Activated T-cell treated with anti-CD3 and anti-CD28 coated beads for 24 hours (primary cell): Measurements from ENCODE around the gene SKOR1.

Experiments
- DNase-seq: peaks from one replicate; pipeline ENCODE4 v3.0.0-alpha.2; 2020; ENCODE audit warnings: low read depth

Gene SKOR1

GRCh38 chr15:67794832-67795574 lies 30.3 kb upstream of the SKOR1 start:
- DNase-seq, result peak; percentile 26

DNA sequence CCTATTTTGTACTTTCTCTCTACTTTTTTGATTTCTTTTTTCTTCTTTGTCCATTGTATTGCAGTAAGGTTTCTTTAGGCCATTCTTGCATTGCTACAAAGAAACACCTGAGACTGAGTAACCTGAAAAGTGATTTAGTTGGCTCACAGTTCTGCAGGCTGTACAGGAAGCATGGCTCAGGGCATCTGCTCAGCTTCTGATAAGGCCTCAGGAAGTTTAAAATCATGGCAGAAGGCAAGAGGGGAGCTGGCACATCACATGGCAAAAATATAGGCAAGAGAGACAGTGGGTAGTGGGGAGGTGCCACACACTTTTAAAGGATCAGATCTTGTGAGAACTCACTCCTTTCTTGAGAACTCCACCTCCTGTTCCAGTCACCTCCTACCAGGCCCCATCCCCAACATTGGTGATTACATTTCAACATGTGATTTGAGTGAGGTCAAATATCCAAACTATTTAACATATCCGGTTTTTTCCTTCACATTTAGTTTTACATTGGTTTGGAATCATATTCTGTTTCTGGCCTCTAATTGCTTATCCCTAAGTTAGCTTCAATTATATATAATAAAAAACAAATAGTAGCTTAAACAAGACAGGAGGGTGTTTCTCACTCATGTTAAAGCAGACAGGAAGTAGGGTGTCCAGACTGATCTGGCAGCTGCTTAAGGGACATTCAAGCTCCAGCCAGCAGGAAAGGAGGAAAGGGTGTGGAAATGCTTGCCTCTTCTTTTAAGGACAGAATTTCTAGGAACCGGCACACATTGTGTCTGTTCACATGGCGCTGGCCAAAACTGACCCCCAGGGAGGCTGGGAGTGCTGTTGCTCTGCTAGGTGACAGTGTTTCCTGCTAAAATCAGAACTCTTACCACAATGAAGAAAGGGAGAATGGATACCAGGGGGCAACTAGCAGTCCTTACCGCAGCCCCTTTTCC lies 28.8 kb upstream of the SKOR1 start:
- DNase-seq, result no peak

DNA sequence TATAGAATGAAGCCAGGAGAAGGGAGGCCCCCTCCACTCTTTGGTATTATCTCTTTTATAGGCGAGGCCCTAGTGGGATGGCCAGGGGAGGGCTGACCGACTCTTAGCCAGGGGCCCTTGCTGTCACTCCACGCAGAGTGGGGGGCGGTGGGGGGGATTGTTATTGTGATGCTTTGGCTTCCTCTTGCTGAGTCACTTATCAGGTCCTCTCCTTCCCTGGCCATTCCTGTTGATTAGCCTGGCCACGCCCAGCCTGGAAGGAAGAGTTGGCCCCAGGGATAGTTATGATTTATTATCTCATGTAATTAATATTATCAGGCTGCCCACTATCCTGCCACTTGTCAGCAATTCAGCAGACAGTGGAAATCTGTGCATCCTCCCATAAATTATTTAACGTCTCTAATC lies 25.5 kb upstream of the SKOR1 start:
- DNase-seq, result no peak

DNA sequence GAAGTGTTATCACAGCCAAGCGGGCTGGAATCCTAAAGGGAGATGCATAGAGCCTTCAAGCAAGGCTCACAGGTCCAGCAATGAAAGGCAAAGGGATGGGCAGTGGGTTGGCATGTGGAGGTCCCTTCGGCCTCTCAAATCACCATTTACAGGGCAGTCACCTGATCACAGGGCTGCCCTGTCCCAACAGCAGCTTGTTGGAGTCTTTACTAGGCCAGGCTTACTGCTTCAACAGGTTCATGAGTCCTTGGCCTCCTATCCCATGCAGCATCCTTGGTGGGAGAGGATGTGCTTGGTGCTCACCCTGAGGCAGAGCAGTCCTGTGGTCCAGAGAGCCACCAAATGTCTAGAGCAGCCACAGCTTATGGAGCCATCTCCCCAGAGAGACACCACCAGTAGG lies 24.2 kb upstream of the SKOR1 start:
- DNase-seq, result no peak

DNA sequence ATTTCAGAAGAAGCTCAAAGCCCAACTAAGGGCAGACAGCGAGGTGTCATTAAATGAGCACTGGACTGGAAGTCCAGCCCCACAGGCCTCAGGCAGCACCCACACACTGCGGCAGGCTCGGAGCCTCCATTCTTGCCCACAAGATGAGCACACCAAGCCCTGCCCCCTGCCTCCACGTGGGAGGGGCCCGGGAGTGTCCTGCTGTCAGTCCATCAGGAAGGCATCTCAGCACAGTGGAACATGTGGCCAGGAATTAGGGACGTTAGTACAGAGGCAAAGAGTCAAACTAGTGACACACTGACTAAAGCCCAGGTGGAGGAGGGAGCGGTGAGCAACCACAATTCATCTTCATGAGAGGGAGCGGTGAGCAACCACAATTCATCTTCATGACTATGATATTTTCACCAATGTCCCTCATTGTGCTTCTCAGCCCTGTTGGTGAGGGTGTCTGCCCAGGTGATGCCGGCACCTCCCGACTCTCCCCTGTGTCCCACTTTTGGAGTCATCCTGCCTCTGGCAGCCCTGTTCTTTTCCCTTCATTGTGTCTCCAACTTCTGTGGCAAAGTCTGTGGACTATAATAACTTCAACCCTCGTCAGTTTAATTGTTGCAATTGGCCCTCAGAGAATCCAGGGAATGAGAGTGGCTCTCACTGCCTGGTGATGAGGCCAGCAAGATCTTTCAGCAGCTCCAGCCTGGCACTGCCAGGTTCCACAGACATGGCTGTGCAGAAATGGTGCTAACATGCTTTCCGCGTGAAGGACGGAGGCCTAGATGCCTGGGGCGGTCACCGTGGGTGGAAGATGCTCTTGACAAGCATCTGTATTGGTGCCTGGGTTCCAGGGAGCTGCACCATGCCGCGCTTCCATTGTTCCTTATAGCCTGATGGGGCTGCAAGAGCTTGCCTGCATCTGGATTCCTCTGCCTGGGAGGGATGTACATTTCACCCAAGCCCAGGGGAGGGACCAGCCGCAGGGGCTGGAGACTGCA lies 23.1 kb upstream of the SKOR1 start:
- DNase-seq, result no peak

DNA sequence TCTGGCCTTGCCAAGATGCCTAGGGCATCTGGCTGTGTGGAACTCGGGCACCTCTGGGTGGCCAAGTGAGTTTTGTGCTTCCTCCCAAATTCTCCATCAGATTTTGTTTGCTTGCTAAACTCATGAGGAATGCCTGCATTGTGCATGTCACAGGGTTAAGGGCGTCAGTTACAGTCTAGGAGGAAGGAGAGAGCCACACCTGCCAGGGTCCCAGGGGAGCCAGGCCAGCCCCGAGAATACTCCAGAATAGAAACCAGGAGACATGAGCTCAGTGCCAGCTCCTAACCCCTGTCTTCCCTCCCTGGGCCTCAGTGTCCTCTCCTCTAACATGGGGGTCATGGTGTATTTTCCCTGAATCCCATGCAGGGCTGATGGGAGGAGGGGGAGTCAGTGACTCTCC lies 22.0 kb upstream of the SKOR1 start:
- no peak for DNase-seq

DNA sequence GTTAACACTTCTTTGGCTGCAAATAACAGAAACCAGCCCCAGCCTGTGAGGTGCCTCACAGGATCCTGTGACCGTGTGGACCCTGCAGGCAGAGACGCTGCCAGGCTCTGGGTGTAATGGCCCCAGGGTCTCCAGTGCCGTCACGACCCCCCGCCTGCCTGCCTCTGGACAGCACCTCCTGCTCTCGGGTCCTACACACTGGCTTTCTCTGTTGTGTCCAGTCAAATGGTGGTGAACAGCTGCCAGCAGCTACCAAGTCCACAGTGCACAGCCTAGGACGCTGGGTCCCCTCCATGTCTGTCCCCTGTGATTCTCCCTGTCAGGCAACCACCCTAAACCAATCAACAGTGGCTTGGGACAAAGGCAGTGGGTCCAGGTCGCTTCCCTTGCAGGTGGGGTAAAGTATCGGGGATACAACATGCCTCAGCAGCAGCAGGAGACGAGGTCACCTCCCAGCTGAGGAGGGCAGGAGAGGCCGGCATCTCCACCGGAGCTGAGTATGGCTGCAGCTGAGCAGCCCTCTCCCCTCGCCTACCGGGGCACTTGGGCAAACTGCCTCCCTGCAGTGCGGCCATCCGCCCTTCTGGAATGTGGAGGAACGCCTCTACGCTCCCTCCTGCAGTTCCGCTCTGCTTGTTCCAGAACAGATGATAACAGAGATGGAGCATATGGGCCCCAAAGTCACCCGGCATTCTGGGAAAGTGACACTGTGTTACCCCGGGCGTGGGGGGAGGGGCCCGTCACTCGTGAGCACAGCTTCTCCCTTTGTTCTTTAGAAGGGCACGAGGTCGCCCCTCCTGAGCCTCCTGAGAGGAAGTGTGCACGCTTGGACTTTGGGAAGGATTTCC lies 21.1 kb upstream of the SKOR1 start:
- no peak for DNase-seq

DNA sequence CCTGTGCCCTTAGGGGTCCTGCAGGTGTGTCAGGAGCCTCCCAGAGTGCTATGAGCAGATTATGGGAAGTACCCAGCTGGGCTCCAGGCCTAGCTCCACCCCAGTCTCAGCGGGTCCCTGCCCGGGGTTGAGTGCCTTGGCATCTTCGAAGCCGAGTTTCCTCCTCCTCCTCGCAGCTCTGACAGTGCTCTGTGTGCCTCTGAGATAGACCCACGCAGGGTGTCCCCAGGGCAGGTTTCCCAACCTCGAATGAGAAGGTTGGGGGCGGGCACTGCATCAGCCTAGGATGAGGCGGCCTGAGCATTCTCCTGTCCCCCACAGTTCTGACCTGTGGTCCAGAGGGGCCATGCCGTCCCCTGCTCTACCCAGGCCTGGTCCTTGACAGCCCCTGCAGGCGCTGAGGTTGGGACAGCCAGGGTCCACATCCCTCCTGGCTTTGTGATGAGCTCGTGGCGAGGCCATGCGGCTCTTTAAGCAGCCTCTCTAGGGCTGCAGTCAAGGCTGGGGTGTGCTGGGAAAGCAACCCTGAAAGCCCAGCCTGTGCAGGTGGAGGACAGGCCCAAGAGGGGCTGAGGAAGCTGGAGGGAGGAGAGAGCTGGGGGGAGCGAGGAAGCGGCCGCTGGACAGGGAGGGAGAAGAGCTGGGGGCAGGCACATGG lies 20.2 kb upstream of the SKOR1 start:
- DNase-seq, result no peak

- no peak for DNase-seq
Measured at GRCh38 chr15:67805666-67806516, 19.4 kb upstream of the SKOR1 start.

DNA sequence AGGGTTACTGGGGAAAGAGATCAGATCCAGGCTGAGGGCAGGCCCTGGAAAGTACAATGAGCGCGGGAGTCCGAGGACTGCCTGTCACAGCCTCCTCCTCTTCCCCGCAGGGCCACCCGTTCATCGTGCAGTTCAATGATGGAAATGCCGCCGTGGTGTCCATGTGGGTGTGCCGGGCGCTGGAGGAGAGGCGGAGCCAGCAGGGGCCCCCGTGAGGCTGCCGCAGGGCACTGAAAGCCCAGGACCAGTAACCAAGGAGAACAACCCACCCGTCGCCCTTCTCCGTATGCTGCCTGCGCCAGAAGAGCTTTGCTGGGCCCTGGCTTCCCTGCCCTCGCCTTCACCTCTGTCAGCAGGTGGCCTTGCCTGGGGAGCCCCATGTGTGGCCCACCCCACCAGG lies 18.8 kb upstream of the SKOR1 start:
- no peak for DNase-seq

GRCh38 chr15:67807141-67807540 lies 18.2 kb upstream of the SKOR1 start:
- no peak for DNase-seq

- no peak for DNase-seq
Measured at GRCh38 chr15:67807836-67808235, 17.5 kb upstream of the SKOR1 start.

DNA sequence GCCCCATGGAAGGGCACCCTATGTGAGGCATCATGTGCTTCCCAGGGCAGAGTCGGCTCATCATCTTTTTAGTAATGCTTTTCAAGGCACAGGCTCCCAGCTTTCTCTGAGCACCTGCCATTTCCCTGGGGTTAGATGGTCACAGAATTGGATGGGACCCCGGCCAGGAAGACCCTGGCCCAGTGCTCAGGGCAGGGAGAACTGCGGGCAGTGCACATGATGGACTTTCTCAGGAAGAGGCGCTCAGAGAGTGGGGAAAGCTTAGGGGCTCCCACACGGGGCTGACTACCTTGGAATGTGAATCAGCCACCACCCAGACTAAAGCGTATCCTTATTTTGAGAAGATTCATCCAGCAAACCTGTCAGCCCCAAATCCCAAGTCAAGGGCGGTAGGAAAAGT lies 16.5 kb upstream of the SKOR1 start:
- no peak for DNase-seq

GRCh38 chr15:67809441-67809840 lies 15.9 kb upstream of the SKOR1 start:
- DNase-seq, result no peak

DNA sequence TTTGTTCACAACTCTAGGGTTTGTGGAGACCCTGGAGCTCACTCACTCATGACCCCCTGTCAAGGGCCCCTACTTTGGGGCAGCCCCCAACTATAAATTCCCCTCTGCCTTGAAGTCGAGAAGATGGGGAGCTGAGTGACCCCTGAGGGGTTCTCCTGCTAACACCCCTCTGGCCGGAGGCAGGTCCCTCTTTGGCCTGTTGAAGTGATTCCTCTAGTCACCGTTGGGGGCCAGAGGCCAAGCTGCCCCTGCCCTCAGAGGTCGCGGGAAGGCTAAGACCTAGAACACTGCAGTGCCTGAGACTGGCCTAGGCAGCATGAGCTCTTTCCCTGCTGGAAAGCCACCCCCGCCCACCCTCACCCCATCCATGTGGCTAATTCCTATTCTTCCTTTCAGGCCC lies 15.4 kb upstream of the SKOR1 start:
- DNase-seq, result no peak

DNA sequence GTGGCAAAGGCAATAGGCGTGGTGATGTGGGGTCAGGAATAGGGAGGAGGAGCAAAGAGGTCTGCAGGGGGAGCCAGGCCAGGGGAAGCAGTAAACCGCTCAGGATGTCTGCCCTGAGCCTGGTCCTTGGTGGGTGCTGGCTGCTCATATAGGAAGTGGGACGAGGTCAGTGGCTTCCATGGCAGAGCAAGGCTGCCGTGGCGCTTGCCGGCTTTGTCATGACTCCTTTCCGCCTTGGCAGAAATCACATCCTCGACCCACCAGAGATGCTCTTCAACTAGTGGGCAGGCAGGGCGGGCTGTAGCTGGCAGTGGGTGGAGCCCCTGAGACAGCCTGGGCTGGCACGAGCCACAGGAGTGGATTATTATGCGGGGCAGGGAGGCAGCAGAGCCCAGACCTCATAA lies 13.1 kb upstream of the SKOR1 start:
- DNase-seq, result no peak

DNA sequence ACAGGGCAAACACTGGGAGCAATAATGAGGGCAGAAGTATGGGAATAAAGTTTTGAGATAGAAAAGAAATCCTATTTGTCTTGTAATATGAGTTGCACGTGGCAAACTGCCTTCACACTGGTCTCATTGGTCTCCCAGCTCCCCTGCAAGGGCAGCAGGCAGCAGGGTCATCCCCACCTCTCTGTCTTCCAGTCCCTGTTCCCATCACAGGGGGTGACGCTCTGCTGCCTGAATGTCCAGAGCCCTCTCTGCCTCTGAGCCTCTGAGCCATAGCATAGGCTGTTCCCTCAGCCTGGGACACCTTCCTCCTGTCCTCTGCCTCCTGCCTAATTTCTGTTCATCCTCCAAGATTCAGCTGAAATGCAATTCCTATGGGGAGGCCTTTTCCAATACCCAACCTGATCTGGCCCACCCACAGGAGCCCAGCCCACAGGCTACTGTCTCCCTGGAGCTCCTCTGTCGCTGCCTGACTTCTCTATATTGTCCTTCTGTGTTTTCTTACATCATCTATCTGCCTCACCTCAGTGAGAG lies 12.1 kb upstream of the SKOR1 start:
- DNase-seq, result no peak

DNA sequence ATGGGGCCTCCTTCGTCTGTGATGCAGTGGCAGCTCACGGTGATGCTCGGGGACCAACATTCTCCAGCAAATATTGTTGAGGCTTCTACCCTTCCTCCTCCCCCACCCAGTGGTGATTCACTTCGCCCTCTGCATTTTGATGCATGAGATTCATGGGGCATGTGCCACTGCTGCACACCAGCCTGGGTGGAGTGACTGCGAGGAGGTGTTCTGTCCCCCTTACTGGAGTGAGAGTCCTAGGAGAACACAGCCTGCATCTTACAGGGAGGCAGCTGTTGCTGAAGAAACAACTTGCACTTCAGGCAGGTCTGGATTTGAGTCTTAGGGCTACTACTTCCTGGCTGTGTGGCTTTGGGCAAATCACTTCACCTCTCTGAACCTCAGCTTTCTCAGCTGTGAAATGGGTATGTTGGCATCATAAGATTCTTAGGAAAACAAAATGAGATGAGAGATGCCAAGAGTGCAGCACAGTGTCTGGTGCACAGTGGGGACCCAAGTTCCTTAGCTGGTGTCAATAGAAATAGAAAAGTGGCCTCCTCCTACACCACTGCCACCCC lies 10.2 kb upstream of the SKOR1 start:
- no peak for DNase-seq

- no peak for DNase-seq
Measured at GRCh38 chr15:67816668-67817067, 8.6 kb upstream of the SKOR1 start.
